ENCODE results near the gene RYR2.
"Not testable (repeated sequence)": the region's sequence is repeated elsewhere in the genome, so short reads cannot be mapped to it uniquely, and the experiment has no call there.

GRCh38 chr1:237277994-237278393, 236.0 kb downstream of the RYR2 start:
- not testable (repeated sequence) for TF ChIP-seq EZH2phosphoT487 (IDR thresholded peaks at IDR 0.05; ENCODE audit: low read depth, severe bottlenecking, unreplicated experiment); CTCF (IDR thresholded peaks at IDR 0.05; ENCODE audit: poor library complexity)

All from hepatocyte (in vitro differentiated cells).